HepG2 (cell line): ENCODE measurements around the gene ASTN1. TPM values are rescaled to one million over a fixed set of nuclear protein-coding genes. Genes with fewer than 3 reads are reported as not detected.

Experiments used
- MAF1 ChIP-seq: sonication (generic); formaldehyde crosslinking; IDR thresholded peaks from 2 replicates; pipeline ENCODE4 v1.5.0; 2020; ENCODE audit warnings: missing genetic modification reagents, borderline replicate concordance
- STAG1 ChIP-seq: sonication (generic); formaldehyde crosslinking; IDR thresholded peaks from 2 replicates; pipeline ENCODE4 v1.4.0; 2020; ENCODE audit warnings: missing genetic modification reagents
- microRNA counts: library from miRNA; unstranded; fragments of <30 nt; microRNA quantifications from one replicate; lab custom pipeline; 2015
- microRNA-seq: library from miRNA; unstranded; fragments of <30 nt; microRNA quantifications from one replicate; pipeline ENCODE4, GENCODE V29; 2020
- polyA plus RNA-seq, 8 experiments: library from polyadenylated mRNA; depleted of rRNA in 3 of 8; stranded (reverse) in 7 of 8; unstranded in 1 of 8; fragments of >200 nt; fragmentation: Illumina TruSeq in 4 of 8; extraction: Trizol in 4 of 8; gene quantifications; 2 replicates each; pipeline versions ENCODE4 v1.2.1 to v1.2.3, GENCODE V29; 2011 to 2016; ENCODE audit warnings: low read depth in 4 of 8, missing spikeins in 1 of 8, mixed read lengths in 1 of 8; ENCODE audit not compliant: insufficient read depth in 1 of 8
- small RNA-seq, 3 experiments: library from RNA; depleted of rRNA; stranded (forward); fragments of <200 nt; gene quantifications; one replicate each; pipeline ENCODE3, GENCODE V24; 2012; ENCODE audit warnings: low read depth in 2 of 3, low replicate concordance in 1 of 3; ENCODE audit not compliant: insufficient read length in 3 of 3, insufficient read depth in 2 of 3
- total RNA-seq, 5 experiments: library from RNA; depleted of rRNA; stranded (reverse); fragments of >200 nt; fragmentation: Illumina TruSeq; extraction: Trizol; gene quantifications; 2 replicates each; pipeline ENCODE4 v1.2.3, GENCODE V29; 2016; ENCODE audit warnings: low read depth in 1 of 5

ASTN1 gene
- total and polyA plus RNA-seq, 2 of the 13 experiments (the other 11 are each of a cell fraction or from before 2014, with no cell fraction given): not detected

- TF ChIP-seq MAF1 (CRISPR knock-in tag) (no peak), STAG1 (CRISPR knock-in tag) (no peak)
Observed at GRCh38 chr1:176809292-176809691, 355.2 kb downstream of the ASTN1 start (continued).

MicroRNAs within 50 kb of the gene (microRNA counts, 767-probe panel; counts per million panel counts)
- microRNA hsa-miR-488-3p (lab: Ali Mortazavi, UCI): not detected

Small RNAs within 50 kb of the gene (microRNA-seq; reads per million reads assigned to microRNA genes)
- not detected for gene MIR488

Small RNAs within 50 kb of the gene (small RNA-seq; reads per million reads assigned to genes)
- 0 reads per million in 3 experiments for gene MIR488

Other genes with a start within 250 kb of the ASTN1 start
- gene BRINP2, start 6.2 kb upstream of the ASTN1 start, total RNA-seq (2016; rRNA removed; fragmentation: Illumina TruSeq; extraction: Trizol): 0.07 and 0.20 TPM in 2 replicates
- 0.08 and 0.17 TPM in 2 replicates for gene BRINP2, start 6.2 kb upstream of the ASTN1 start, polyA plus RNA-seq (2011; rRNA removed)